Right ventricle myocardium inferior (tissue), 1 donor: ENCODE results near the gene COQ4. TPM values are rescaled to one million over a fixed set of nuclear protein-coding genes. Genes with fewer than 3 reads are reported as not detected.
"Not testable (repeated sequence)": the region's sequence is repeated elsewhere in the genome, so short reads cannot be mapped to it uniquely, and the experiment has no call there.

Experiments
- ATAC-seq: fragments of 200-7000 bp; cut with Tn5 transposase; one replicate; pipeline ENCODE4 v1.9.1; 2020; ENCODE audit warnings: mild to moderate bottlenecking, moderate library complexity
- DNase-seq: peaks from one replicate; pipeline ENCODE4 v3.0.0; 2021; ENCODE audit errors: missing footprints
- intact Hi-C: fragments of 100-400 bp; cut with DNase I; formaldehyde crosslinking; loops from one replicate; pipeline ENCODE4 v1.11.0; 2022
- total RNA-seq: library from RNA; stranded (reverse); fragmentation: NEBNext Ultra II Directional; extraction: Animal tissue kit (Norgen Biotek cat#: 25700); gene quantifications from one replicate; pipeline ENCODE4 v1.2.1, GENCODE V29; 2021
- donor health status: DM: no; HTN: yes; CAD: no; lungs with severe emphysema.

COQ4 gene
- total RNA-seq, 1 donor from 2014 or later, result 29.1 TPM

GRCh38 chr9:128335914-128336313 is 13.3 kb downstream of the COQ4 start:
- intact Hi-C loops, result no loop called here
- no peak for ATAC-seq
- peak; percentile 47 for DNase-seq

GRCh38 chr9:128337936-128338335 is 15.3 kb downstream of the COQ4 start:
- intact Hi-C loops, result no loop called here

GRCh38 chr9:128338852-128339614 is 16.4 kb downstream of the COQ4 start:
- intact Hi-C loops, ATAC-seq: not testable (repeated sequence)
- peak; percentile 35 for DNase-seq

More at GRCh38 chr9:128337936-128338335, 15.3 kb downstream of the COQ4 start:
- DNase-seq, result peak; percentile 11
- no peak for ATAC-seq

DNA sequence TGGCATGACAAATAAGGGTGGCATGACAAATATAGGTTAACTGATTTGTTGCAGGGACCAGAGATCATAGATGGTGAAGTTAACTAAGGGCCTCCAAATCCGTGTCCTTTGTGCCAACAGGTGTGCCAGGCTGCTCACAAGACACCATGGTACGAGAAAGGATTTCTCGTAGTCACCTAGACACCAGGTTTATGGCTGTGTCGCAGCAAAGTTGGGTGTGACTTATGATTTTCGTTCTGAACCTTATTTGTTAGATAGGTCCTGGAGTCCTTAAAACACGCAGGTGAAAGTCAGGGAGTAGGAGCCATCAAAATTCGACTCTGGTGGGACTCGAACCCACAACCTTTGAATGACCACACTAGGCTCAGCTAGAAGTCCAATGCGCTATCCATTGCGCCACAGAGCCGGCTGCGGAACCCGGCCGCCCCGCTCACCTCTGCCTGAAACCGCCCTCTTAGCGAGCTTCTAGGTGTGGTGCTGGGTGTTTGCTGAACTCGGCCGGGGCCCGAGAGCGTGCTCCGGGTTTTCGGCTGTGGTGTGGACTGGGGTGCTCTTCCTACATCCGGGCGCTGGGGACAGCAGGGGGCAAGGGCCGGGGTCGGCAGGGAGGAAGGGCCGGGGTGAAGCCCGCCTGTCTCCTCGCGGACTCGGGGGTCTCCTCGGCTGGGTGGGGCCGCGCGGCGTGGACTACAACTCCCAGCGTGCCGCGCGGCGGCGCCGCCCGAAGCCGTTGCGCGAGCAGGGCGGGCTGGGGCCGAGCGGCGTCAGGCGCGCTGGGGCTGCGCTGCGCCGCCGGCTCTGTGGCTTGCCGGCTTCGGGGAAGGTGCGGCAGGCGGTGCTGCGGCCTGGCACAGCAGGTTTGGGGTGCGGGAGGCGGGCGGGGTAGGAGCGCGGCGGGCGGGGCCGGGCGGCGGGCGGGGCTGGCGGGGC is 17.4 kb downstream of the COQ4 start, which contains the start of gene SLC27A4:
Gene SLC27A4 (plus strand): TSS at position 767 of the 930 bp plus-strand sequence. CDS start 2,606 bp downstream, outside the sequence.
- DNase-seq (peak; percentile 87), ATAC-seq (peak; percentile 93)
- intact Hi-C loops, result no loop called here

DNA sequence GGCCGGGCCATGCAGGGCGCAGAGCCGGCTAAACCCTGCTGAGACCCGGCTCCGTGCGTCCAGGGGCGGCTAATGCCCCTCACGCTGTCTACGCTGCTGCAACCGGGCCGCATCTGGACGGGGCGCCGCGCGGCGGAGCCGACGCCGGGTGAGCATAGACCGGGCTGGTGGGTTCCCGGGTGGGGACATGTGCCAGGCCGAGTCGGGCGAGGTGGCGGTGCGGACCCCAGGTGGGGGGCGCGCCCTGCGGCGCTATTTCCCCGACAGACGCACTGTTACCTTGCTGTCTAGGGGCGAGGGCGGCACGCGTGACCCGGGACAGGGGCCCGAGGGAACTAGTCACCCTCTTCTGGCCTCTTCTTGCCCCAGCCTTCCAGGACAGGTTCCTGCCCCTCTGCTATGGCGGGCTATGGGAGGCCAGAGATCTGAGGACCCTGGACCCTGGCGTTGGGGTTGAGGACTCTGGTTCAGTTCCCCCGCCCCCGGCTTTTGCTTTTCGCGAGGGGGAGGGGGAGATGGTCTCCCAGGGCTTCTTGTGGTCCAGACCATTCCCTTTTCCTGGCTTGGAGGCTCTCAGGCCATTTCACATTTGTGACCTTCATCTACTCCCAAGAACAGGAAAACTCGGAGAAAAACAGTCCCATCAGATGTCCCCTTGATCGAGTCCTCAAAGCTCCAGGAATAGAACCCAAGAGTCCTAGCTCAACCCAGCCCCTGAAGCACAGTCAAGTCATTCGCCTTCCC is 18.2 kb downstream of the COQ4 start:
- intact Hi-C loops, result loop anchor here (1.0 kb wide), 1 partner anchor 46 kb away; no protein-coding TSS in a partner anchor
- ATAC-seq (peak; percentile 6), DNase-seq (peak; percentile 75)

- DNase-seq (peak; percentile 67), ATAC-seq (peak; percentile 68)
- intact Hi-C loops, result loop anchor here (1.0 kb wide), 1 partner anchor 46 kb away; no protein-coding TSS in a partner anchor
Observed at GRCh38 chr9:128341435-128341849, 18.8 kb downstream of the COQ4 start.

DNA sequence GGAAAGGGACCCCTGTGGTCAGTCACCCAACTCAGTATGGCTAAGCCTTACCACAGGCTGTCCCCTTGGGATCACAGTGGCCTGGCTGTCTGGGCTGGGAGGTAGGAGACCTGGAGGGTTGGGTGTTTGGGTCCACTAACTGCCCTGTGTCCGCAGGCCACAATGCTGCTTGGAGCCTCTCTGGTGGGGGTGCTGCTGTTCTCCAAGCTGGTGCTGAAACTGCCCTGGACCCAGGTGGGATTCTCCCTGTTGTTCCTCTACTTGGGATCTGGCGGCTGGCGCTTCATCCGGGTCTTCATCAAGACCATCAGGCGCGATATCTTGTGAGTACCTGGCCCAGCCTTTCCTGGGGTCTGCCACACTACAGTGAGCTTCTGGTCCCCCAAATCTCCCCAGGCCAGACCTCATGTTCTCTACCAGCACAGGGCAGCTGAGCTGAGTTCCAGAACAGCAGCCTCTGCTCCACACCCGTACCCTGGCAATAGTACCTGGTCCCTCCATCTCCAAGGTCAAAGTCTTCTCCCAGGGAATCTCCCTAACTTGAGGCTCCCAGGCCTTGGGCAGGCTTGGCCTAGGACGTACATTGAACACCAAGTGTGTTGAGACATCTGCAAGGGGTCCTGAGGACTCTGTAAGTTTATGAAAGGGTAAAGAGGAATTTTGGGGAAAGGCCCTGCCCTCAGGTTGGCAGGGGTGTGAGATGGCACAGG is 20.5 kb downstream of the COQ4 start:
- intact Hi-C loops, result no loop called here
- peak; percentile 43 for DNase-seq
- no peak for ATAC-seq

DNA sequence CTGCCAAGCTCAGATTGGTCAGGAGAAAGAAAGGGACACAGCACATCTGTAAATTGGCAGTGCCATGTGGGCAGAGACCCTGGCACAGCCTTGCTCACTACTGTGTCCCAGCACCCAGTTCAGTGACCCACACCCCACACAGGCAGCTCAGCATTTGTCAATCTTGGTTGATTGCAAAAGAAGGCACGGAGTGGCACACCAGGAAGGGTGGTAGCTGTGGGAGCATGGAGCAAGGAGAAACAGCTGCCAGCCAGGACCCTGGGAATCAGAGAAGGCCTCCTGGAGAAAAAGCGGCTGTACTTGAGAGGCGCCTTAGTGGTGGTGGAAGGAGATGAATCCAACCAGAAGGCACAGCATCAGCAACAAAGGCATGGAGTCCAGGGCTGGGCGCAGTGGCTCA is 21.2 kb downstream of the COQ4 start:
- DNase-seq, result no peak
- intact Hi-C loops, result no loop called here
- ATAC-seq, result no peak

GRCh38 chr9:128344931-128345605 is 22.4 kb downstream of the COQ4 start:
- intact Hi-C loops, result no loop called here
- DNase-seq, result no peak

GRCh38 chr9:128349125-128349524 is 26.5 kb downstream of the COQ4 start:
- ATAC-seq (no peak), DNase-seq (no peak)
- intact Hi-C loops, result no loop called here

More at GRCh38 chr9:128344931-128345605, 22.4 kb downstream of the COQ4 start:
- no peak for ATAC-seq

- no peak for DNase-seq
- intact Hi-C loops, result no loop called here
- ATAC-seq, result no peak
Observed at GRCh38 chr9:128349772-128350171, 27.1 kb downstream of the COQ4 start.

DNA sequence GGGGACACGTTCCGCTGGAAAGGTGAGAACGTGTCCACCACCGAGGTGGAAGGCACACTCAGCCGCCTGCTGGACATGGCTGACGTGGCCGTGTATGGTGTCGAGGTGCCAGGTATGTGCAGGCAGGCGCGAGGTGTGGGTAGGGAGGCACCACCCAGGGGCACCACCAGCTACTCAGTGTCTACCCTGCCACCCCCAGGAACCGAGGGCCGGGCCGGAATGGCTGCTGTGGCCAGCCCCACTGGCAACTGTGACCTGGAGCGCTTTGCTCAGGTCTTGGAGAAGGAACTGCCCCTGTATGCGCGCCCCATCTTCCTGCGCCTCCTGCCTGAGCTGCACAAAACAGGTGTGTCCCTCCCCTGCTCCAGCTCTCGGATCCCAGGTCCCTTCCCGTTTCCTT is 32.8 kb downstream of the COQ4 start:
- DNase-seq (no peak), ATAC-seq (no peak)
- intact Hi-C loops, result no loop called here

DNA sequence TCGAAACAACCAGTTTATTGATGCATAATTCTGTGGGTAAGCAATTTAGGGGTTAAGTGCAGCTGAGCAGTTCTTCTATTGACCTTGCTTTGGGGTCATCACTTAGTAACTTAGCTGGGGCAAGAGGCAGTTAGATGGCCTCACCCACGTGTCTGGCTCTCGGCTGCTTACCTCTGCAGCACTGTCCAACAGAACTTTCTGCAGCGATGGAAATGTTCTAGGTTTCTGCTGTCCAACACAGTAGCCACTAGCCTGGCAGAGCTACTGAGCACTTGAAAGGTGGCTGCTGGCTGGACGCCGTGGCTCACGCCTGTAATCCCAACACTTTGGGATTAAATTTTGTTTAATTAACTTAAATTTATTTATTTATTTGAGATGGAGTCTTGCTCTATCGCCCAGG is 35.5 kb downstream of the COQ4 start:
- no peak for ATAC-seq
- DNase-seq, result no peak
- intact Hi-C loops, result no loop called here

DNA sequence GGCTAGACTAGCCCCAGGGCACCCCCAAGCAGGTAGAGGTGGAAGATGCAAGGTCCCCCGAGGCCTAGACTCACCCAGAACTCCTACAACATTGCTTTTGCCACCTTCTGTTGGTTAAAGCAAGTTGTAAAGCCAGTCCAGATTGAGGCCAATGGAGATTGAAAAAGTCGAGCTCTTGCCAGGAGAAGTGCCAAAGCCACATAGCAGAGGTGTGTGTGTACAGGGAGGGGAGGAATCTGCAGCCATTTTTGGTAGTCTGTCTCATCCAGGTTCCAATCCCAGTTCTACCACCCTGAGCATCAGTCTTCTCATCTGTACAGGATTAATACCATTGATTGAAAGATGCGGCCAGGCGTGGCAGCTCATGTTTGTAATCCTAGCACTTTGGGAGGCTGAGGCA is 36.2 kb downstream of the COQ4 start:
- ATAC-seq (no peak), DNase-seq (no peak)
- intact Hi-C loops, result no loop called here

DNA sequence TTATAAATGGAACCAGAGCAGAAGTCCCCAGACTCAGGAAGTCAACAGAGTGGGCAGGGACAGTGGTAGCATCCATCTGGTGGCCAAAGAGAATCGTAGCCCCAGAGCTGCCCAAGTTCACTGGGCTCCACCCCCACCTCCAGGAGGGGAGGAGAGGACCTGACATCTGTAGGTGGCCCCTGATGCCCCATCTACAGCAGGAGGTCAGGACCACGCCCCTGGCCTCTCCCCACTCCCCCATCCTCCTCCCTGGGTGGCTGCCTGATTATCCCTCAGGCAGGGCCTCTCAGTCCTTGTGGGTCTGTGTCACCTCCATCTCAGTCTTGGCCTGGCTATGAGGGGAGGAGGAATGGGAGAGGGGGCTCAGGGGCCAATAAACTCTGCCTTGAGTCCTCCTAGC is 38.2 kb downstream of the COQ4 start:
- DNase-seq (no peak), ATAC-seq (no peak)
- intact Hi-C loops, result loop anchor here (5.0 to 10.0 kb wide), 2 partner anchors 96 to 274 kb away; partner anchors contain the start of gene ODF2

GRCh38 chr9:128361296-128361985 is 38.8 kb downstream of the COQ4 start:
- intact Hi-C loops, result loop anchor here (5.0 to 10.0 kb wide), 2 partner anchors 96 to 273 kb away; partner anchors contain the start of gene ODF2

More at GRCh38 chr9:128361296-128361985, 38.8 kb downstream of the COQ4 start:
- DNase-seq, result no peak
- no peak for ATAC-seq
